ENCODE measurements around the gene PADI2.

DNA sequence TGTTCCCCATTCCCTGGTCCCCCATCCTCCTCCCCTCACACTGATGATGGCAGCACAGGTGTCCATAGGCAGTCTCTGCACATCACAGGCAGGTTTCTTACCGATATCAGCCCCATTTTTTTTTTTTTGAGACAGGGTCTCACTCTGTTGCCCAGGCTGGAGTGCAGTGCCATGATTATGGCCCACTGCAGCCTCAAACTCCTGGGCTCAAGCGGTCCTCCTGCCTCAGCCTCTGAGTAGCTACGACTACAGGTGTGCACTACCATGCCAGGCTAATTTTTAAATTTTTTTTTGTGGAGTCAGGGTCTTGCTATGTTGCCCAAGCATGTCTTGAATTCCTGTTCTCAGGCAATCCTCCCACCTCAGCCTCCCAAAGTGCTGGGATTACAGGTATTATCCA, 36.5 kb downstream of the PADI2 start:
- TF ChIP-seq, protein P1, sequence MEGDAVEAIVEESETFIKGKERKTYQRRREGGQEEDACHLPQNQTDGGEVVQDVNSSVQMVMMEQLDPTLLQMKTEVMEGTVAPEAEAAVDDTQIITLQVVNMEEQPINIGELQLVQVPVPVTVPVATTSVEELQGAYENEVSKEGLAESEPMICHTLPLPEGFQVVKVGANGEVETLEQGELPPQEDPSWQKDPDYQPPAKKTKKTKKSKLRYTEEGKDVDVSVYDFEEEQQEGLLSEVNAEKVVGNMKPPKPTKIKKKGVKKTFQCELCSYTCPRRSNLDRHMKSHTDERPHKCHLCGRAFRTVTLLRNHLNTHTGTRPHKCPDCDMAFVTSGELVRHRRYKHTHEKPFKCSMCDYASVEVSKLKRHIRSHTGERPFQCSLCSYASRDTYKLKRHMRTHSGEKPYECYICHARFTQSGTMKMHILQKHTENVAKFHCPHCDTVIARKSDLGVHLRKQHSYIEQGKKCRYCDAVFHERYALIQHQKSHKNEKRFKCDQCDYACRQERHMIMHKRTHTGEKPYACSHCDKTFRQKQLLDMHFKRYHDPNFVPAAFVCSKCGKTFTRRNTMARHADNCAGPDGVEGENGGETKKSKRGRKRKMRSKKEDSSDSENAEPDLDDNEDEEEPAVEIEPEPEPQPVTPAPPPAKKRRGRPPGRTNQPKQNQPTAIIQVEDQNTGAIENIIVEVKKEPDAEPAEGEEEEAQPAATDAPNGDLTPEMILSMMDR (conservative IDR thresholded peaks at IDR 0.05) = no peak
- no peak for TF ChIP-seq EZH2 (IDR thresholded peaks at IDR 0.05; ENCODE audit: low read depth)

All from PC-9 (cell line).